DOHH2 (cell line): ENCODE results near the gene GPR21.

Source experiments
- H3F3A ChIP-seq: fragments of 200-600 bp; sonication (generic), shearing (Covaris generic); 2 replicates; pipeline ENCODE4 v1.6.0; 2016; ENCODE audit warnings: antibody characterized with exemption, mild to moderate bottlenecking; ENCODE audit not compliant: control insufficient read depth, insufficient read depth
- H3K27ac ChIP-seq: fragments of 200-600 bp; sonication (generic); 2 replicates; pipeline ENCODE4 v1.5.1; 2014; ENCODE audit warnings: low read depth, mild to moderate bottlenecking, low read length, moderate library complexity
- H3K27me3 ChIP-seq: fragments of 200-600 bp; sonication (generic); 2 replicates; pipeline ENCODE4 v1.6.1; 2014; ENCODE audit warnings: mild to moderate bottlenecking, low read length, mixed read lengths; ENCODE audit not compliant: control insufficient read depth
- H3K36me3 ChIP-seq: fragments of 200-600 bp; sonication (generic); 2 replicates; pipeline ENCODE4 v1.6.1; 2014; ENCODE audit warnings: mild to moderate bottlenecking, low read length, moderate library complexity, mixed read lengths; ENCODE audit not compliant: control insufficient read depth
- H3K4me1 ChIP-seq: fragments of 200-600 bp; sonication (generic); 2 replicates; pipeline ENCODE4 v1.6.1; 2014; ENCODE audit warnings: mild to moderate bottlenecking, low read length, mixed read lengths; ENCODE audit not compliant: control insufficient read depth
- H3K4me2 ChIP-seq: fragments of 200-600 bp; sonication (generic); 2 replicates; pipeline ENCODE4 v1.6.0; 2014; ENCODE audit warnings: mild to moderate bottlenecking, low read length, moderate library complexity
- H3K4me3 ChIP-seq: fragments of 200-600 bp; sonication (generic); 2 replicates; pipeline ENCODE4 v1.5.1; 2014; ENCODE audit warnings: mild to moderate bottlenecking, low read length, mixed read lengths
- H3K79me2 ChIP-seq: fragments of 200-600 bp; sonication (generic); 2 replicates; pipeline ENCODE4 v1.6.1; 2014; ENCODE audit warnings: mild to moderate bottlenecking, low read length, mixed read lengths; ENCODE audit not compliant: control insufficient read depth
- H3K9me2 ChIP-seq: fragments of 200-600 bp; sonication (generic); replicated peaks from 2 replicates; pipeline ENCODE4 v1.6.1; 2014; ENCODE audit warnings: mild to moderate bottlenecking, low read length, mixed read lengths; ENCODE audit not compliant: control insufficient read depth
- H3K9me3 ChIP-seq: fragments of 200-600 bp; sonication (generic); 2 replicates; pipeline ENCODE4 v1.6.1; 2014; ENCODE audit warnings: antibody characterized with exemption, low read length, mixed read lengths; ENCODE audit not compliant: control insufficient read depth, insufficient read depth
- H4K20me1 ChIP-seq: fragments of 200-600 bp; sonication (generic); 2 replicates; pipeline ENCODE4 v1.6.0; 2014; ENCODE audit warnings: low read depth, mild to moderate bottlenecking, antibody characterized with exemption, low read length, moderate library complexity; ENCODE audit not compliant: control insufficient read depth, insufficient read depth
- CTCF ChIP-seq: fragments of 200-600 bp; sonication (generic); IDR thresholded peaks from one replicate; pipeline ENCODE4 v1.5.1; 2014; ENCODE audit warnings: antibody characterized with exemption, mild to moderate bottlenecking, low read depth, low read length; ENCODE audit not compliant: poor library complexity, severe bottlenecking
- EZH2phosphoT487 ChIP-seq: fragments of 200-600 bp; sonication (generic); IDR thresholded peaks from 2 replicates; pipeline ENCODE4 v1.6.1; 2017; ENCODE audit warnings: borderline replicate concordance, mild to moderate bottlenecking, antibody characterized with exemption, low read length, moderate library complexity, mixed read lengths

The GPR21 gene

GRCh38 chr9:123084256-123084655 is 50.8 kb downstream of the GPR21 start:
- H3K27ac ChIP-seq = no peak overlapping the region
- H3K4me3 ChIP-seq = no peak overlapping the region
- H3K79me2 ChIP-seq = peaks cover 2% of the 10 kb centered on the region; the same call in 1 of the 2 replicates
- H3K27me3 ChIP-seq = no peaks in the 10 kb centered on the region
- H4K20me1 ChIP-seq = no peaks in the 10 kb centered on the region
- H3K36me3 ChIP-seq = peaks cover 33% of the 10 kb centered on the region
- no peaks in the 10 kb centered on the region for H3K9me2 ChIP-seq
- no peaks in the 10 kb centered on the region for H3K9me3 ChIP-seq
- TF ChIP-seq CTCF (no peak), EZH2phosphoT487 (no peak)
- no peak overlapping the region for H3K4me2 ChIP-seq
- H3K4me1 ChIP-seq = peaks cover 61% of the 10 kb centered on the region
- H3F3A ChIP-seq = peaks cover 3% of the 10 kb centered on the region
